SW 1271 (cell line): ENCODE results near the gene CGAS.
"Not testable (repeated sequence)": the region's sequence is repeated elsewhere in the genome, so short reads cannot be mapped to it uniquely, and the experiment has no call there.

Experiments
- DNase-seq, 2 experiments: peaks; one replicate each; lab custom pipeline; 2025; lab: John Stamatoyannopoulos, UW

The CGAS gene

GRCh38 chr6:73452107-73452461 is at the start of gene CGAS:
Gene CGAS (minus strand): TSS chr6:73452297. CDS start chr6:73452181, 116 bp downstream.
- peak; percentile 58 to 83 for DNase-seq

- DNase-seq = no peak
Observed at GRCh38 chr6:73497915-73498314, 45.8 kb upstream of the CGAS start.

- DNase-seq = no peak
Observed at GRCh38 chr6:73491377-73491776, 39.3 kb upstream of the CGAS start.

- no peak for DNase-seq
Observed at GRCh38 chr6:73487473-73487872, 35.4 kb upstream of the CGAS start.

GRCh38 chr6:73484438-73484837 is 32.3 kb upstream of the CGAS start:
- no peak for DNase-seq

- DNase-seq = no peak
Observed at GRCh38 chr6:73481969-73482368, 29.9 kb upstream of the CGAS start.

- no peak for DNase-seq
Observed at GRCh38 chr6:73477407-73477806, 25.3 kb upstream of the CGAS start.

- DNase-seq = no peak
Observed at GRCh38 chr6:73476723-73477122, 24.6 kb upstream of the CGAS start.

GRCh38 chr6:73471686-73472290 is 19.7 kb upstream of the CGAS start:
- DNase-seq = no peak

GRCh38 chr6:73461537-73462350 is 9.6 kb upstream of the CGAS start, which contains the start of gene MTO1:
Gene MTO1 (plus strand): TSS chr6:73461737. CDS start chr6:73461855, 118 bp downstream.
- peak; percentile 74 to 88 for DNase-seq

GRCh38 chr6:73460056-73460455 is 8.0 kb upstream of the CGAS start:
- DNase-seq = no peak

- not testable (repeated sequence) for DNase-seq
Observed at GRCh38 chr6:73459474-73459873, 7.4 kb upstream of the CGAS start.

- DNase-seq = no peak
Observed at GRCh38 chr6:73455865-73456629, 4.0 kb upstream of the CGAS start.

- DNase-seq = peak in 1 of 2 experiments; percentile 40
Observed at GRCh38 chr6:73451223-73452106, 632 bp downstream of the CGAS start.

- DNase-seq = no peak
Observed at GRCh38 chr6:73443555-73443954, 8.5 kb downstream of the CGAS start.

GRCh38 chr6:73435236-73435635 is 16.9 kb downstream of the CGAS start:
- no peak for DNase-seq

- DNase-seq = no peak
Observed at GRCh38 chr6:73421534-73421933, 30.6 kb downstream of the CGAS start.

GRCh38 chr6:73418081-73418741 is 33.9 kb downstream of the CGAS start:
- no peak for DNase-seq

- DNase-seq = no peak
Observed at GRCh38 chr6:73413102-73413501, 39.0 kb downstream of the CGAS start.

- DNase-seq = no peak
Observed at GRCh38 chr6:73409395-73409794, 42.7 kb downstream of the CGAS start.

GRCh38 chr6:73400656-73401055 is 51.4 kb downstream of the CGAS start:
- no peak for DNase-seq
